Stimulated activated CD4-positive, alpha-beta T cell treated with anti-CD3 and anti-CD28 coated beads, Interleukin-4, amount 100 ng/mL, for 24 hours (primary cell): ENCODE results near the gene CNTN4.

Experiments
- DNase-seq: peaks from one replicate; pipeline ENCODE4 v3.0.0-alpha.2; 2020

Gene CNTN4

GRCh38 chr3:3013317-3014052 lies 914.8 kb downstream of the CNTN4 start:
- no peak for DNase-seq

- no peak for DNase-seq
Measured at GRCh38 chr3:3015185-3016089, 916.8 kb downstream of the CNTN4 start.

DNA sequence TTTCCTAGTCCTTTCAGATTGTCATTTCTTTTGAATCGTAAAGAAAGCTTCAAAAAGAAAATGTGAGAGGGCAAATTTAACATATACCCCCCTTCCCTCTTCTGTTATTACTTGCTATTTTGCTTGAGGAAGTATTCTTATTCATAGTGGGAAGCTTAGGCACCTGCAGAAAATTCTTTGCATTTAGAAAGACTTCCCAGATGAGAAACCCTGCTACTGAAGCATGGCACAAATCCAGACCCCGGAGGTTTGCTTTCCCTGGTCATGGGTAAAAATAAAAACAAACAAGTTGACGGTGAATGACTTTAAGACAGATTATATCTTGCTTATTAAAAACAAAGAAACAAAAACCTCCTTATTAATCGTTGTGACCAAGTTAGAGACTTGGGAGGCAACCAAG lies 917.6 kb downstream of the CNTN4 start:
- DNase-seq: no peak

DNA sequence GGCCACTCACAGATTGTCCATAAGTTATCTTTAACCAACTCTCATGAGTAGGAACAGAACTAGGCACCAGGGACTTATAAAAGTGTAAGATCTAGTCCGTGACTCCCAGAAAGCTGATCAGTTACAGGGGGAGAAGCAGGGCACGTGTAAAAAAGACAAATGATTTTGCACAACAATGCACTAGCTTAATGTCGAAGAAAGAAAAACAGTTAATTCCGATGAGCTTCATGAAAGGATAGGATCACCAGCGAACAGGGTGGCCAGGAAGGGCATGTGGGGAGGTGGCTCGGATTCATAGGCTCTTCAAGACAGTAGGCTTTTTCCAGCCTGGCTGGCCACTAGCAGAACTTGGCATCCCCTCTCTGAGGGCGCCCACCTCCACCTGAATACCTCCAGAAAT lies 921.5 kb downstream of the CNTN4 start:
- DNase-seq: no peak

DNA sequence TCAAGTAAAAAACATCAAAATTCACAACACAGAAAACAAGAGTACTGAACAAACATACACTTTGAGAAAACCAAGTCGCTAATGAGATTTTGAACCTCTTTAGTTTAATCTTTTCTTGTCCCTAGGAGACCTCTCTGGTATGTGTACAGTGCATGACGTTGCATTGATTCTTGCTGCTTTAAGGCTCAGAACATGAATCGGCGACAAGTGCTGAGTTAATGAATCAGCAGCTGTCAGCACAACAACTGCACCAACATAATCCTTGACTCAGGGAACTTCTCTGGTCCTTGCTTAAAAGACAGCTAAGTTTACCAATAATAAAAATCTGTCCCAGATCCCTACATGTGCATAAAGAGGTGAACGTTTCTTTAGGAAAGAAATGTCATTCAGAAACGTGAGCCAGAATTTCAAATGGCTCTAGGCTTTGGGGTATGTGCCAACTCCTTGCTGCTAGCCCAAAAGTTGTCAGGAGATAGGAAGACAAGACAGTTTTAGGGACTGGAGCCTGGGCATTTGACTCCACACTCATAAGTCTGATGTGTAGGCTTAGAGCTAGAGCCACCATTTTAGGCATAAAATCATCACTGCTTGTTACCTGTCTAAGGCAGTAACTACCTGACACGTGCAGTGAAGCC lies 924.6 kb downstream of the CNTN4 start:
- DNase-seq: no peak

- no peak for DNase-seq
Measured at GRCh38 chr3:3027976-3028567, 929.4 kb downstream of the CNTN4 start.

DNA sequence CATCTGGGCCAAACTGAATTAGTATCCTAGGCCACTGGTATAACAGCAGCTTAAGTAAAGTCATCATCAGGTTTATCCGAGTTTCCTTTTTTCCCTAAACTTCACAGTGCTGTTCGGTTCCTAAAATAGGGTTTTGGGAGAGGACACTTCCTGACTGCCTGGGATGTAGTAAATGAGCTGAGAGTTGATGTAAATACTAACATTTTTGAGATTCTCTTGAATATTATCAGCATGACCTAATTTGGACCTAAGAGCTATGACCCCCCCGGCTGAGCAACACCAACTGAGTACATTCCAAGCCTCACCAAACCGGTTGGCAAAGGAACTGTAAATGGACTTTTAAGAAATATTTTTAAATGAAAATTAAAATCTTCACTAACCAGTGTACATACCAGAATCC lies 932.7 kb downstream of the CNTN4 start:
- no peak for DNase-seq

DNA sequence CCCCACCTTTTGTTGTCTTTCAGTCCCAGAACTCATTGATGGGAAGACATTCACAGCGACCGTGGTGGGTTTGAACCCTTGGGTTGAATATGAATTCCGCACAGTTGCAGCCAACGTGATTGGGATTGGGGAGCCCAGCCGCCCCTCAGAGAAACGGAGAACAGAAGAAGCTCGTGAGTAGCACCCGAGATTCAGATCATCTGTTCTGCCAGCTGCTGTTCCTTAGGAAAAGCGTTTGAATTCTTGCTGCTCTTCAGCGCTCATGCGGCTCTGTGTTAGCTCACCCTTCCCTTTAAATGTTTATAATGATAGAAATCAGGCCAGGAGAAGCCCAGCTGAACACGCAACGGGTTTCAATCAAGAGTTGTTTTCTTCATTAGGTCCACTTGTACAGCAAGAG lies 938.5 kb downstream of the CNTN4 start:
- no peak for DNase-seq

DNA sequence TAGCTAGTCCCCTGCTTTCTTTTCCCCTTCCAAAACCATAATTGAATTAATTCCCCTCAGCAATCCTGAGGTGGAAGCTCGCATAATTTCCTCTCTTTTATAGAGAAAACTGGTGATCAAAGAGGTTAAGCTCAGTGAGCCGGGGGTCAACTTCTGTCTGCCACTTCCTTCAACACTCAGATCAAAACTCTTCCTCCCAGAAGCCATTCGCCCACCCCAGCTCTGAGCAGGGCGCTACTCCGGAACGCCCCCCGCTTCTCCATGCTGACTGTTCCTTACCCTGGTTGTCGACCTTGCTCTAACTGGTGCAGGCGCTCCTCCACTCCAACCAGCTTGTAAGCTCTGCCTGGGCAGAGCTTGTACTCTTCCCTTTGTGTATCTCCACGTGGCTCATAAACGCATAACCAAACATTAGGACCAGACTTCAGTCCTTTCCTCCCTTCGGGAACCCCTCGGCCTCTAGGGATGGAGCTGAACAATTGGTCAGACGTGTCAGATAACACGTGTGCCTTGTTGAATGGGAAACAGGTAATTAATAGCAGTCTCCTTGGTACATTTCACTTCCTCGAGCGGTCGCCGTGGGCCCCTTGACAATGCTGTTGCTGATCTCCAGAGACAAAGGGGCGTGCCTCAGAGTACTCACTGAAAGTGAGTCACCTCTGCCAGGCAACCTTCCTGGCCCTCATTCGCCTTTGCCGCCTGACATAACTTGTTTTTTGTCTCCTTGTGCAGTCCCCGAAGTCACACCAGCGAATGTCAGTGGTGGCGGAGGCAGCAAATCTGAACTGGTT lies 939.7 kb downstream of the CNTN4 start:
- no peak for DNase-seq

DNA sequence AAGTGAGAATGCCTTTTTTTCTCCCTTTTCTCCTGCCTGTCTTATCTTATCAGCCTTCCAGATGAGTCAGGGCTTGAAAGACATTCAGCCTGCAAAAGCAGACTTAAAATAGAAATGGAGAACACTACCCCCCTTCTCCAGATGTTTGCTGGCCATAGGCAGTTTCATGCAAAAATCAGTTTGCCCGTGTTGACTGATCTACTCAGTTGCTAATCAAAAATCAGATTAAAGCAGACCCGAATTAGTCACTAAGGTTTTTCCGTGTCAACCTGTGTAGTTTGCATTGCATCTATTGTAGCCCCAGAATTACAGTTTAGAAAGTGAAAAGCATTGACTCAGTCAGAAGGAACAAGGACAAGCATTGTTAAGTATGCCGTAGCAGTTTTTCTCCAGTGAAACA lies 955.3 kb downstream of the CNTN4 start:
- no peak for DNase-seq

DNA sequence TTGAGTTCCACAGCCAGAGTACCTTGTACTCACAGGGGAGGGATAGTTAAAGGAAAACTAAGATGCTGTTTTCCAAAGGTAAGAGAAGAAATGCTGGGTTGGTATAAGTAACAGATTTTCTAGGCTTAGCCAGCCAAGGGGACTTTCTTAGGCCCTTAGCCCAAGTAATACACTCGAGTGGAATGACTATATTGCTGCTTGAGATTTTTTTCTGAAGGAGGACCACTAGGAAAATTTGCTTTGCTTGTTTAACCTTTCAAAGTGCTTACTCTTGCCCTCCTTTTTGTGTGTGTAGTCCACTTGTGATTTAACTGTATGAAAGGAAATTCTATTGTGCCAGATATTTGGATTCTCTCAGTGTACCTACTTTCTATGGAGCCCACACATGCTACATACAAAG lies 961.0 kb downstream of the CNTN4 start:
- no peak for DNase-seq

DNA sequence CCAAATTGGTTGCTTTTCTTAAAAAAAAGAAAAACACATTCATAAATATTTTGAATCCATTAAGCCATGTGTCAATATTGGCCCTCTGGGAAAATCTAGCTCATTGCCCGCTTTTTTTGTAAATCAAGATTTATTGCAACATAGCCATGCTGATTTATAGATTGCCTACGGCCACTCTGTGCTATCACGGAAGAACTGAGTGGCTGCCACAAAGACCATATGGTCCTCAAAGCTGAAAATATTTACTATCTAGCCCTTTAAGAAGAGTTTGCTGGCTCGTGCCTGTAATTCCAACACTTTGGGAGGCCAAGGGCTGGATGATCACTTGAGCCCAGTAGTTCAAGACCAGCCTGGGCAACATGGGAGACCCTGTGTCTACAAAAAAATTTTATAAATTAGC lies 965.6 kb downstream of the CNTN4 start:
- no peak for DNase-seq

- no peak for DNase-seq
Measured at GRCh38 chr3:3065876-3066275, 967.2 kb downstream of the CNTN4 start.

DNA sequence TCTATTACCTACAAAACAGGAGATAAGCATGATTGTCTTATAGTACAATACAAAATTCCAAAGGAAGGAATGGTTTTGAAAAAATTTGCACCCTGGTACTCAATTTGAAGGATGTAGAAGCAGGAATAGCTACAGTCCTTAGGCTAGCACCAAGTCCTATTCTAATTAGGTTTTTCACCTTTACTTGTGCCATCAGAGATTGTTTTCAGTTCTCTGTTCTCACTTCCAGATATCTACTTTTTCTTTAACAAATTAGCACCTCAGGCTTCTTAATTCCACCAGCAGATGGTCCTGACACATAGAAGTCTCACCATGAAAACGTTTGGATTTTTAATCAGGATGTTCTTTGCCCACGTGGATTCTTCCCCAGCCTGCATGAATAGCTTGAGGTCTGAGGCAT lies 967.7 kb downstream of the CNTN4 start:
- no peak for DNase-seq

DNA sequence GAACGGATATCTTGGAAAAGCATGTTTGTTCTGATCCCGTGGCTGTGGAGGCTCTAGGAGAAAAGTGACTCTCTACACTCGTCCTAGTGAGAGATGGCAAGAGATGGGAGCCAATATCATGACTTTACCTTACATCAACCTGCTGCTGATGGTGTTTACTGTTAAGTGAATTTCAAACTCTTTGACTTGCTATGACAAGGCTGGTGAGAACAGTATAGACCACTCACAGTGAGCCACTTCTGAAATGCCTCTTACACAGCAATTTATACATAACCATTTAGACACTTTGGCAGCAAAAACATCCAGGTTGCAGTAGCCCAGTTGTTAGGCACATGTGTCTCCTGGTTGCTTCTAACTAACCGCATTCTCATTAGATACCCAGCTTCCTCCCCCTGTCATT lies 968.2 kb downstream of the CNTN4 start:
- DNase-seq: no peak

GRCh38 chr3:3068358-3068881 lies 969.8 kb downstream of the CNTN4 start:
- DNase-seq: no peak

DNA sequence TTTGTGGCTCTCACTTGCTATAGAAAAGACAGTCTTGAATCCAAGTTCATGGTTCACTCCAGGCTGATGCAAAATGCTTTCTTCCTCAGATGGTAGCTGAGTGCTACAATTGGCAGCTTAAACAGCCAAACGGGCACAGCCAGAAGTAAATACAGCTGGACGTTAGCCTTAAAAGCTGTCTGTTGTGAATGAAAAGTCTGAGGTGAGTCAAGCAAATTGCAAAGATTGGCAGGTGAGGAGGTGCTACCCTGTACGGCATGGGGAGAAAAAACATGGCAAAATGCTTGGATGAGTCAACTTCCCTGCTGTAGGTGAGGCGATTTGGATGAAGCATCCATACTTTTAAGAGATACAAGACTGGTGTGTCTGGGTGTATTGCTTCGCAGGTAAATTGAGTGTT lies 971.1 kb downstream of the CNTN4 start:
- no peak for DNase-seq

DNA sequence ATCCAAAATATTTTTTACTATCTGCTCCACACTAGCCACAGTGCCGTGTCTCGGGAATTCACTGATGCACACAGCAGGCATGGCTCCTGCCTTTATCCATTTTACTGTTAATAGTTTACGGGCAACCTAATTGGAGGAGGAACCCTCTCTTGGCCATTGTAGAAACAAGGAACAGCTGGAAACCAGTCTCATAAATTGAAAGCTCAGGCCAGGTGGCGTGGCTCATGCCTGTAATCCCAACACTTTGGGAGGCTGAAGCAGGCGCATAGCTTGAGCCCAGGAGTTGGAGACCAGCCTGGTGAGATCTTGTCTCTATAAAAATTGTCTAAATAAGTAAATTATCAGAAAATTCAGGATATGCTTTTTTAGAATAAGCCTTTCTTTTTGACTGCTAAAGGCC lies 972.5 kb downstream of the CNTN4 start:
- no peak for DNase-seq

GRCh38 chr3:3074551-3075257 lies 976.0 kb downstream of the CNTN4 start:
- DNase-seq: no peak

DNA sequence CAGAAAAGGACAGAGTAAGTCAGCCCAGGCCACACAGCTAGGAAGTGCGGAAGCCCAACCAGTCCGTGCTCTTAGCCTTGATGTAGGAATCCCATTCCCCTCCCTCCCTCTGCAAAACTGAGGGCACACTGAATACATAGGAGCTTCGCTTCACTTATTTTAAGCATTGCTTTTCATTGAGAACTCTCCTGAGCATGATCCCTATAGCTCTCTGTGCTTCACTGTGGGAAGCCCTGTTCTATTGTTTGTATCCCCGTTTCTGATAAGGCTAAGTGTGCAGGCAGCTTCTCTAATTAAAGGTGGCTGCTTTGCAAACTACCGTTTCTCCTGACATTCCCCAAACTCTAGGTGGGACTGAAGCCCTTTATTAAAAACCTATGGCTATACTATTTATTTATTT lies 981.6 kb downstream of the CNTN4 start:
- DNase-seq: no peak

DNA sequence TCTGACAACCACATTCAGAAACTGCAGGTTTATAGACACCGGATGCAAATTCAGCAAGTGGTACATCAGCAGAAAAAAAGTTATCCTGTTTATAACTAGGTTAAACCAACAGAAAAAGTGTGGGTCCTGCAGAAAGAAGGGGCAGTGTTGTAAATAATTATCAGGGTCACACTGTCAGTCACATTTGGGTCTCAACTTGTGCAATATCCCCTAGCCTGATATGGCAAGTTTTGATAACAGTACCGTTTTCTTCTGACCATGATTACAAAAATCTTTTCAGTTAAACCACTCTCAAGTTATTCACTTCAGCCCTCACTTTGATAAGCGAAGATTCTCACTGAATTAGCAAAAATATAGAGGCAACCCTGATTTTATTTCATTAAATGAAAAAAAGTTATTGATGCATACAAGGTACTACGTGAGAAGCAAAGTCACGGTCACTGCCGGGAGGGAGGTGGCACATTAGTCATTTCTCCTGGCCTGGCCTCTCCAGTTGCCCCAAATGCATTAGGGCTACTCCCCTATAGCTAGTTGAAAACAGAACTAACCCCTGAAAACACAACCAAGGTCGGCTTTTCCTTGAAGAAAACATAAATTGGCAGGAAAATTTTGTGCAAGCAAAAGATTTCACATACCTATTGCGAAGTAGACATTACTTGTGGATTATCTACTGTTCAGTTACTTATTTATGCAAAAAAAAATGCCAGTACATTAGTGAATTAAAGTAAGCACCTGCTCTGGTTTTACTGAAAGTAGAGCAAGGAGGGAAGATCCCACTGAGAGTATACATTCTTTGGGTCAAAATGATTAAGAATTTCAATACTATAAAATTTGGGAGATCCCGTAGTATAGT lies 982.9 kb downstream of the CNTN4 start:
- DNase-seq: no peak
